ENCODE measurements around the gene THSD4.

THSD4 gene

GRCh38 chr15:71658036-71658435 is 542.8 kb downstream of the THSD4 start:
- no peak overlapping the region for H3K27ac ChIP-seq
- TF ChIP-seq, protein P1, sequence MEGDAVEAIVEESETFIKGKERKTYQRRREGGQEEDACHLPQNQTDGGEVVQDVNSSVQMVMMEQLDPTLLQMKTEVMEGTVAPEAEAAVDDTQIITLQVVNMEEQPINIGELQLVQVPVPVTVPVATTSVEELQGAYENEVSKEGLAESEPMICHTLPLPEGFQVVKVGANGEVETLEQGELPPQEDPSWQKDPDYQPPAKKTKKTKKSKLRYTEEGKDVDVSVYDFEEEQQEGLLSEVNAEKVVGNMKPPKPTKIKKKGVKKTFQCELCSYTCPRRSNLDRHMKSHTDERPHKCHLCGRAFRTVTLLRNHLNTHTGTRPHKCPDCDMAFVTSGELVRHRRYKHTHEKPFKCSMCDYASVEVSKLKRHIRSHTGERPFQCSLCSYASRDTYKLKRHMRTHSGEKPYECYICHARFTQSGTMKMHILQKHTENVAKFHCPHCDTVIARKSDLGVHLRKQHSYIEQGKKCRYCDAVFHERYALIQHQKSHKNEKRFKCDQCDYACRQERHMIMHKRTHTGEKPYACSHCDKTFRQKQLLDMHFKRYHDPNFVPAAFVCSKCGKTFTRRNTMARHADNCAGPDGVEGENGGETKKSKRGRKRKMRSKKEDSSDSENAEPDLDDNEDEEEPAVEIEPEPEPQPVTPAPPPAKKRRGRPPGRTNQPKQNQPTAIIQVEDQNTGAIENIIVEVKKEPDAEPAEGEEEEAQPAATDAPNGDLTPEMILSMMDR (conservative IDR thresholded peaks at IDR 0.05), result no peak
- TF ChIP-seq ZFX (IDR thresholded peaks at IDR 0.05), result no peak

GRCh38 chr15:71658827-71659729 is 543.8 kb downstream of the THSD4 start:
- no peak overlapping the region for H3K27ac ChIP-seq
- no peak for TF ChIP-seq ZFX (IDR thresholded peaks at IDR 0.05)
- TF ChIP-seq, protein P1 (conservative IDR thresholded peaks at IDR 0.05), result no peak

DNA sequence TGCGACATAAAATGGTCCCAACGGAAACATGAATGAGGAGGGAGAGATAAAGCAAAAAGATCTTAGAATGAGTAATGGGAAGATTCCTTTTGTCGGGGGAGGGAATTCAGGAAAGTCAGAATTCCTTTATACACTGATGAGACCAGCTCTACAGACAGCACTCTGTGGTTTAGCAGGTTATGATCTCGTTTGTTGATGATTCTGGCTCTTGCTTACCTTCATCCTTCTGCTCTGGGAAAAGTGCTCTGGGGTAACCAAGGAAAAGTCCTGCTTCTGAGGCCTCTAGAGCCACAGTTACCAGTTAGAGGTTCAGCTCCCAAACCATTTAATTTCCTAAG is 544.4 kb downstream of the THSD4 start:
- no peak overlapping the region for H3K27ac ChIP-seq
- TF ChIP-seq, protein P1 (conservative IDR thresholded peaks at IDR 0.05), result no peak
- no peak for TF ChIP-seq ZFX (IDR thresholded peaks at IDR 0.05)

DNA sequence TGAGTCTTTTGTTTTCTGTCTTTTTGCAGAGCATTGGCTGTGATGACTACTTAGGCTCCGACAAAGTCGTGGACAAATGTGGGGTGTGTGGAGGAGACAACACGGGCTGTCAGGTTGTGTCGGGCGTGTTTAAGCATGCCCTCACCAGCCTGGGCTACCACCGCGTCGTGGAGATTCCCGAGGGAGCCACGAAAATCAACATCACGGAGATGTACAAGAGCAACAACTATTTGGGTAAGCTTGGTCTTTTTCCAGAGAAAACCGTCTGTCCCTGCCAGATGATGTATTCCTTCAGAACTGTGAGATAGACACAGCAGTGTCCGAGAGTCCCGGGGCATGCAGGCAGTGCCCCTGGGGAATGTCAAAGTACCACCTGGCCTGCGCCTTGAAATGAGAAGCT is 545.2 kb downstream of the THSD4 start:
- TF ChIP-seq, protein P1 (conservative IDR thresholded peaks at IDR 0.05), result no peak
- no peak for TF ChIP-seq ZFX (IDR thresholded peaks at IDR 0.05)
- no peak overlapping the region for H3K27ac ChIP-seq

DNA sequence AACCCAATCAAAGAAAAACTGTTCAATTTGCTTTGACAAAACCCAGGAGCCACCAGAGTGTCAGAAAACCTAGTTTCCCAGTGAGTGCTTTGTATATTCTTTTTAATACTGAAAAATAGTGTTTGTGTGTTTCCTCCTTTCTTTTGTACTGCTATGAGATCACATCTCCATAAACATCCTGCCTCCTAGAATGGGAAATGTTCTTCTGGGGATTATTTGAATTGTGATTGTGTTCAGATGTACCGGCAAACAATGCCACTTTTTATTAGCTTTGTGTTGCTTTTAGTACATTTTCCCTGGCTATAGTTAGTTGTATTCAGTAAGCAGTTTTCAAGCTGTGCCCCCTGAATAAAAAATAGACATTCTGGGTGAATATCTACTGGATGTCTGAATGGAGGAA is 547.0 kb downstream of the THSD4 start:
- no peak for TF ChIP-seq ZFX (IDR thresholded peaks at IDR 0.05)
- TF ChIP-seq, protein P1 (conservative IDR thresholded peaks at IDR 0.05), result no peak
- H3K27ac ChIP-seq, result no peak overlapping the region

DNA sequence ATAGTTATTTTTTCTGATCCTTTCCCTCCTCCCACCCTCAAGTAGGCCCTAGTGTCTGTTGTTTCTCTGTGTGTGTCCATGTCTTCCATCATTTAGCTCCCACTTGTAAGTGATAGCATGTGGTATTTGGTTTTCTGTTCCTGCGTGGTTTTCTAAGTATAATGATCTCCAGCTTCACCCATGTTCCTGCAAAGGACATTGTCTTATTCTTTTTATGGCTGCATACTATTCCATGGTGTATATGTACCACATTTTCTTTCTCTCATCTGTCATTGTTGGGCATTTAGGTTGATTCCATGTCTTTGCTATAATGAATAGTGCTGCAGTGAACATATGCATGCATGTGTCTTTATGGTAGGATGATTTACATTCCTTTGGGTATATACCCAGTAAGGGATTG is 549.4 kb downstream of the THSD4 start:
- TF ChIP-seq ZFX (IDR thresholded peaks at IDR 0.05), result no peak
- TF ChIP-seq, protein P1 (conservative IDR thresholded peaks at IDR 0.05), result no peak
- H3K27ac ChIP-seq, result no peak overlapping the region

GRCh38 chr15:71666763-71667620 is 551.7 kb downstream of the THSD4 start:
- TF ChIP-seq, protein P1 (conservative IDR thresholded peaks at IDR 0.05), result no peak
- no peak for TF ChIP-seq ZFX (IDR thresholded peaks at IDR 0.05)
- no peak overlapping the region for H3K27ac ChIP-seq

Measured in C4-2B (cell line).